Measurements from ENCODE around the gene PKD2L2. TPM values are rescaled to one million over a fixed set of nuclear protein-coding genes. Genes with fewer than 3 reads are reported as not detected.

Gene PKD2L2
- total RNA-seq, 2 donors from 2014 or later, result 0.24 to 0.52 TPM

GRCh38 chr5:137876101-137876500 lies 13.2 kb upstream of the PKD2L2 start:
- no peak for DNase-seq
- intact Hi-C loops (cut with DNase I), result no loop called here
- ATAC-seq, result no peak

DNA sequence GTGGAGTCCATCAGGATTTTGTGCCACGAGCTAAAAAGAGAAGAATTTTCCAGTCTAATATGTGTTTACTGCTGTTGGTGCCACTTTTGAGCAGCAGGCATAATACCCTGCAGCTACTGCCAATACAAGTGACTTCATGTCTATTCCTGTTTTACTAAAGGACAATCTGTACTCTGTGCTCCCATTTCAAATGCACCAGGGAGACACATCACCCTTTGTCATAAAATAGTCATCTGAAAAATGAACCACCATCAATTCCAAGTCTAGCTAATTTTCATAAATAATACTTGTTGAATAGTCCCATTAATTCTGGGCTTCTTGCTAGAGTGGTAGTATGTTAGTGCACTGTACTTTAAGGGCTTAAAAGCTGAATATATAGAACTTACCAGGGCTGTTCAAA lies 8.9 kb upstream of the PKD2L2 start:
- no peak for DNase-seq
- intact Hi-C loops (cut with DNase I), result no loop called here
- peak; percentile 59 to 92 for ATAC-seq

DNA sequence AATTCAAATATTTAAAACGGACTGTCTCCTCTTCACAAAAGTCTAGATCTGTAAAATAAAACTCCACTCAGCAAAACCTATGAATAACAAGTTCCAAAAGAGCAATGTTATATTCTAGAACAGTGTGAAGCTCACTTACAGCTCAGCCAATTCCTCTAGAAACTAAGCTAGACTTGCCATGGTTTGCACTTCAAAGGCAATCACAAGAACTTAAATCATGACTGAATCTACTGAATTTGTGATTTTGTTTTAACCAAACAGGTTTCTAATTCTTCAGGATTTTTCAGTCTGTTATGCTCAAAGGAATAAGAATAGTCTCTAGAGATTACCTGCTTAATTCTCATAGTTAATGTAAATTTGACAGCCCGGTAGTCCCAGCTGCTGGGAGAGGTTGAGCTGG lies 1.4 kb upstream of the PKD2L2 start:
- DNase-seq (no peak), ATAC-seq (no peak)
- intact Hi-C loops (cut with DNase I), result no loop called here

DNA sequence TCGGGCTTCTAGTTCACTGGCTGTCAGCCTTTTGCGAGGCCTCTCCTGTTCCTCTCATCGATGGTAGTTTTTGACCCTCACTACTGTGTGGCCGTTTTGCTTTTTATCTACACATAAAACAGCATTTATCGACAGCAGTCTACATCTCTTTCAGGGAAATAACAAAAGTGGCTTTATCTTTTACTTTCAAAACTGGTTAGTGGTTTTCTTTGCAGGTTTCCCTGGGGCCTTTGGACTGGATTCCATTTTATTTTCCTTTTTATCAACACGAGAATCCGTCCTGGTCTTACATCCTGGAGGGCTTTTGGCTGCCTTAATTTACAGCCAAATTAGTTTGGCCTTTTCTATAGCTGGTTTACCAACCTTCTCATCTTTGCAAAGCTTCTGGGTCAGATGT lies 793 bp upstream of the PKD2L2 start:
- DNase-seq (no peak), ATAC-seq (no peak)
- intact Hi-C loops (cut with DNase I), result no loop called here

- intact Hi-C loops (cut with DNase I), result no loop called here
- no peak for ATAC-seq
- no peak for DNase-seq
Measured at GRCh38 chr5:137890845-137891244, 1.6 kb downstream of the PKD2L2 start.

GRCh38 chr5:137891849-137892248 lies 2.6 kb downstream of the PKD2L2 start:
- DNase-seq, result no peak
- intact Hi-C loops (cut with DNase I), result no loop called here
- no peak for ATAC-seq

GRCh38 chr5:137894586-137894985 lies 5.3 kb downstream of the PKD2L2 start:
- DNase-seq (no peak), ATAC-seq (no peak)
- intact Hi-C loops (cut with DNase I), result no loop called here

GRCh38 chr5:137896560-137896959 lies 7.3 kb downstream of the PKD2L2 start:
- ATAC-seq (no peak), DNase-seq (no peak)
- intact Hi-C loops (cut with DNase I), result no loop called here

DNA sequence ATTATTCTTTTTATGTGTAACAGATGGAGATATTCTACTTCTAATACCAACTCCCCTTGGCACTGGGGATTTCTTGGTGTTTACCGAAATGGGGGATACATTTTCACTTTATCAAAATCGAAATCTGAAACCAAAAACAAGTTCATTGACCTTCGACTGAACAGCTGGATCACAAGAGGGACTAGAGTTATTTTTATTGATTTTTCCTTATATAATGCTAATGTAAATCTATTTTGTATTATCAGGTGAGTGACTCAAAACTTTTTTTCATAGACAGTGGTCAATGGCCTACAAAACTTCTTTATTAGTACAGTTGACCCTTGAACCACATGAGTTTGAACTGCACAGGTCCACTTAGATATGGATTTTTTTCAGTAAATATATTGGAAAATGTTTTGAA lies 10.2 kb downstream of the PKD2L2 start:
- ATAC-seq (no peak), DNase-seq (no peak)
- intact Hi-C loops (cut with DNase I), result no loop called here

GRCh38 chr5:137901011-137901817 lies 12.0 kb downstream of the PKD2L2 start:
- no peak for DNase-seq
- no peak for ATAC-seq
- intact Hi-C loops (cut with DNase I), result no loop called here

DNA sequence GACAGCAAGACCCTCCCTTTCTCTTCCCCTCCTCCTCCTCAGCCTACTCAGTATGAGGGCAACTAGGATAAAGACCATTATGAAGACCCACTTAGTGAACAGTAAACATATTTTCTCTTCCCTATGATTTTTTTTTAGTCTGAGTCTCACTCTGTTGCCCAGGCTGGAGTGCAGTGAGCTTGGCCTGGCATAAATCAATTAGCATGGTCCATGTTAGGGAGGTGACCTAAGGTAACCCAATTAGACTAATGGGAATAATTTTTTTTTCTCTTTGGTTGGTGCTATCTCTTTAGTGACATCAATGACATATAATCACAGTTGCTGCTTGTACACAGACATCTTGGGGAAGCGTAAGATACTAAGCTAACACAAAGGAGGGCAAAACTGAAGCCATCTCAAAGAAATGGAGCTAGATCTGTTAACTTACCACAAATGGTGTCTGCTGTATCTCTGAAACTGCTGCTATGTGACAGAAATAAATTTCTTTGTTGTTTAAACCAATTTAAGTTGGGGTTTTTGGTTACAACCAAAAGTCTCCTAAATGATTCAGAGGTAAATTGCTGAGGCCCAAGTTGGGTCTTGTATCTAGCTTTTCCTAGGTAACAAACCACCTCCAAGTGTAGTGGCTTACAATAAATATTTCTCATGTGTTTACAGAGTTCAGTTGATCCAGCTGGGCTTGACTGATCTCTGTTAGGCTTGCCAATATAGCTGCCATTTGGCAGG lies 13.3 kb downstream of the PKD2L2 start:
- ATAC-seq (no peak), DNase-seq (no peak)
- intact Hi-C loops (cut with DNase I), result no loop called here

DNA sequence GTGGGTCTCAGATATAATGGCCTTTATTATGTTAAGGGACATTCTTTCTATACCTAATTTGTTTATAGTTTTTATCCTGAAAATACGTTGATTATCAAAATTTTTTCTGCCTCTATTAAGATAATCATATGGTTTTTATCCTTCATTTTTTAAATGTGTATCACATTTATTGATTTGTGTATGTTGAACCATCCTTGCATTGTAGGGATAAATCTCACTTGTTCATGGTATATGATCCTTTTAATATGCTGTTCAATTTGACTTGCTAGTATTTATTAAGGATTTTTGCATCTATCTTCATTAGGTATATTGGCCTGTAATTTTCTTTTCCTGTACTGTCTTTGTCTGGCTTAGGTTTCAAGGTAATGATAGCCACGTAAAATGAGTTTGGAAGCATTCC lies 25.5 kb downstream of the PKD2L2 start:
- intact Hi-C loops (cut with DNase I), result no loop called here
- ATAC-seq (no peak), DNase-seq (no peak)

GRCh38 chr5:137916923-137917322 lies 27.7 kb downstream of the PKD2L2 start:
- ATAC-seq (no peak), DNase-seq (no peak)
- intact Hi-C loops (cut with DNase I), result no loop called here

DNA sequence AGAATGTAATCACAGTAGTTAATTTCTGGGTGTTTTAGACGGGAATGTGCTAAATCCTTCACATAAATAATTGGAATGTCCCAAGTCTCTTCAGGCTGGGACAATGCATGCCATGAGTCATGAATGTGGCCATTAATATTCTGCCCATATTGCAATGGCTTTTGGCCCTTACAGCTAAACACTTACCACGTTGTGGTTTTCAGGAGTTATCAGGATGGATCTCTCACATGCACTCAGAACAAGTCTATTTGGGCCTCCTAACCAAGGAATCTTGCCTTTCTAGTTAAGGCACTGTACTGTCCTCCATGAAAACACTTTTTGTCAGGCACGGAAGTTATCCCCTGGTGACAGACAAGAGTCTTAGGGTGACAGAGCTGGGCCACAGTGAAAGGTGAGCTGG lies 32.7 kb downstream of the PKD2L2 start:
- intact Hi-C loops (cut with DNase I), result no loop called here
- DNase-seq, result no peak
- no peak for ATAC-seq

DNA sequence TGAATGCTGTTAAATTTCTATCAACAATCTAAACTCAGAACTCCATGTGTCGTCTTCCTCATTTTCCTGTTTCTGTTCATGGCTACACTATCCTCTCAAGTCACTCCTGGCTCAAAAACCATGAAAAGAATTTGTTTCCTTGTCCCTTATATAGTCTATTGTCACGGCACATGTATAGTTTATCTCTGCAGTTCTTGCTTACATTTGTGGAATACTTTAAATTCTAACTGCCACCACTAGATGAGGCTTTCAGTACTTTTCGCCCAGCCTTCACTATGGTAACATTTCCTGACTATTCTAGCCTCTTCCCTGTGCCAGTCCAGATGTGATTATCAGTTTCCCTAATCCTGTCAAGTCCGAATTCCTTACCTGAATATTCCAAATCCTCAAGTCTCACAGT lies 34.6 kb downstream of the PKD2L2 start:
- DNase-seq (no peak), ATAC-seq (no peak)
- intact Hi-C loops (cut with DNase I), result no loop called here

DNA sequence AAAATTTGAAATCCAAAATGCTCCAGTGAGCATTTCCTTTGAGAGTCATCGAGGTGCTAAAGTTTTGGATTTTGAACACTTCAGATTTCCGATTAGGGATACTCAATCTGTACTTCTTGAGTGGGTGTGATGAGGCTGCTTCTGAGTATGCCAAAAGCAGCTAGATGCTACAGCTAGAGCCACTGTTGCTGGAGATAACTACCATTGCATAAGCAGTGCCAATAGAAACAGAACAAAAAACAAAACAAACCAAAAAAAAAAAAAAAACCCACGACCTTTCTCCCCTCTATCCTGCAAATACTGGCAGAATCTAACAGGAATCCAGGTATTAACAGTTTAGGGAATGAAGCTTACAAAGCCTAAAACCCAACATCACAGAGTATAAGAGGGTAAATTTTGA lies 43.5 kb downstream of the PKD2L2 start:
- intact Hi-C loops (cut with DNase I), result no loop called here
- peak in 1 of 2 donors; percentile 68 for ATAC-seq

DNA sequence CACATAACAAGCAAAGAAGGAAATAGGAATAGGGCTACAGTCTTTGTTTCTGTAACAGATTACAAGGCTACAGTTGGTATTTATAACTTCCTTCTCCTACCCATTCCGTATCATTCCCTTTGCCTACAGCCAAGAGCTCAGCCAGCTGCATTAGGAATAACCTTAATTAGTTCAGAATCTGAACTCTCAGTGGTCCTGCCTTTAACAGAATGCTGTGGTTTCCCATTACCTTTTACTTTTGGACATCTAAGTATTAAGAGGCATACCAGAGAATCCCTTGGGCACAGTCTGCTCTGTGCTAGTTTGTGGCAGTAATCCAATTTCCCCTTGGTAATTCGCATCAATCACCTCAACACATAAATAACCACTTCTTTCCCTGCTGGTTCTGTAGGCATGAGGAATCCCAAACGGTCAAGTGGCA lies 44.2 kb downstream of the PKD2L2 start:
- intact Hi-C loops (cut with DNase I), result no loop called here
- DNase-seq (no peak), ATAC-seq (peak in 1 of 2 donors; percentile 39)

More for the DNA sequence above, 43.5 kb downstream of the PKD2L2 start:
- no peak for DNase-seq

DNA sequence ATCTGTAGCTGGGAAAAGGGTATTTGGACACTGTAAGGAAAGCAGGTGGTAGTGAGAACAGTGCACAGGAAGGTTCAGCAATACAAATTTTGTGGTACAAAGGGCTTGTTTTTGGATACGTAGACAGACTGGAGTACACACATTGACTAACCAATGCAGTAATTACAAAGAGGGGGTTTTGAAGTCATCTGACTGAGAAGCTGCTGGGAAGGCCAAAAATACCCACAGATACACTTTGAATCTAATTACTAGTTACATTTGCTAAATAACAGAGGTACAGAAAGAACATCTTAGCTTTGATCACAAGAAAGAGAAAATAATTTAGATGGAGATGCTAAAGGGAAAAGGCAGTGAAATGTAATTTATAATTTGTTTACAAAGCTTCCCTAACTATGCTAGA lies 45.9 kb downstream of the PKD2L2 start:
- ATAC-seq (no peak), DNase-seq (no peak)
- intact Hi-C loops (cut with DNase I), result no loop called here

GRCh38 chr5:137935694-137936093 lies 46.4 kb downstream of the PKD2L2 start:
- DNase-seq (no peak), ATAC-seq (no peak)
- intact Hi-C loops (cut with DNase I), result no loop called here

DNA sequence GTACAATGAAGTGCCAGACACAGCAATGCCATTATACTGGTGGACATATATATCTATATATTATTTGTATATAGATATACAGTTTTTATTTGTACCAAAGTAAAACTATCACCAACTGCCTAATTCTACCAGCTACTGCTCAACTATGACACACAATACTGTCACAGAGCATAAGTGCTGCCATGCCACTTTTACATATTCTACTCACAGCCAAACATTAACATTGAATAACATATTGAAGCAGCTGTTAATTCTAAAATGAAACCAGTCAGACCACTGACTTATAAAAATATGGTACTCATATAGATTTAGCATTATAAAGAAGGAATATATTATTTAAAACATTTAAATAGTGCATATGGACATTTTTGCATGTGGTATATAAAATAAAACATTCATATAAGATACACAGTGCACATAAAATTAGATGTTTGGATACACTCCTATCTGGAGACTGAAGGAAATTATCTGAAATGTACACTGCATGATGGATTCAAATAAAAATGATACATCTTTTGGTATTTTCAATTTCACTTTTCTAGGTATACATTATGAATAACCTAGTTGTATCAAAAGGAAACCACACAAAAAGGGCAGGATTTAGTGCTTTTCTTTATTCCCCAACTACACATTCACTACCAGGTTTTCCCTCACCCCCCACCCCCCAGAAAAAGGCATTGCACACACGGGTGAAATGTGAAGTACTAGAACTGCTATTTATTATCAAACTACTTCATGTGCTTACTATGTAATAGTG lies 48.9 kb downstream of the PKD2L2 start:
- intact Hi-C loops (cut with DNase I), result no loop called here
- ATAC-seq (no peak), DNase-seq (no peak)
